ENCODE data around the gene KRTAP10-2. TPM values are rescaled to one million over a fixed set of nuclear protein-coding genes. Genes with fewer than 3 reads are reported as not detected.

Gene KRTAP10-2
- total RNA-seq, 1 experiment from 2014 or later, result not detected

- Mint-ChIP-seq H3K9me3 (ENCODE audit: unreplicated experiment) (peaks cover 9% of the 10 kb centered on the region), H3K27ac (ENCODE audit: low read depth, unreplicated experiment) (no peak overlapping the region), H3K4me1 (ENCODE audit: insufficient read depth, unreplicated experiment) (peaks cover 6% of the 10 kb centered on the region), H3K4me3 (ENCODE audit: unreplicated experiment) (no peak overlapping the region), H3K36me3 (ENCODE audit: insufficient read depth, unreplicated experiment) (no peaks in the 10 kb centered on the region), H3K27me3 (ENCODE audit: insufficient read depth, unreplicated experiment) (peaks cover 12% of the 10 kb centered on the region)
- BruUV-seq (replicated peaks), result no TSS peak
- DNase-seq (ENCODE audit: unreplicated experiment), result no peak
- no peak for TF ChIP-seq CTCF (IDR thresholded peaks at IDR 0.05; ENCODE audit: unreplicated experiment)
- ChIA-PET POLR2A (no interaction called here), CTCF (no interaction called here)
- intact Hi-C loops (cut with micrococcal nuclease), result no loop called here
Observed at GRCh38 chr21:44528634-44528995, 22.7 kb downstream of the KRTAP10-2 start.

- Mint-ChIP-seq H3K27me3 (ENCODE audit: insufficient read depth, unreplicated experiment) (peaks cover 12% of the 10 kb centered on the region), H3K36me3 (ENCODE audit: insufficient read depth, unreplicated experiment) (no peaks in the 10 kb centered on the region), H3K27ac (ENCODE audit: low read depth, unreplicated experiment) (no peak overlapping the region), H3K9me3 (ENCODE audit: unreplicated experiment) (peaks cover 9% of the 10 kb centered on the region), H3K4me1 (ENCODE audit: insufficient read depth, unreplicated experiment) (peaks cover 6% of the 10 kb centered on the region), H3K4me3 (ENCODE audit: unreplicated experiment) (no peak overlapping the region)
- BruUV-seq (replicated peaks), result no TSS peak
- TF ChIP-seq CTCF (IDR thresholded peaks at IDR 0.05; ENCODE audit: unreplicated experiment), result no peak
- ChIA-PET CTCF (no interaction called here), POLR2A (no interaction called here)
- no peak for DNase-seq (ENCODE audit: unreplicated experiment)
- intact Hi-C loops (cut with micrococcal nuclease), result no loop called here
Observed at GRCh38 chr21:44527983-44528633, 23.2 kb downstream of the KRTAP10-2 start.

GRCh38 chr21:44527156-44527982 is 23.9 kb downstream of the KRTAP10-2 start:
- ChIA-PET CTCF (no interaction called here), POLR2A (no interaction called here)
- Mint-ChIP-seq H3K9me3 (ENCODE audit: unreplicated experiment) (peaks cover 9% of the 10 kb centered on the region), H3K4me3 (ENCODE audit: unreplicated experiment) (no peak overlapping the region), H3K36me3 (ENCODE audit: insufficient read depth, unreplicated experiment) (no peaks in the 10 kb centered on the region), H3K27ac (ENCODE audit: low read depth, unreplicated experiment) (no peak overlapping the region), H3K27me3 (ENCODE audit: insufficient read depth, unreplicated experiment) (peaks cover 12% of the 10 kb centered on the region), H3K4me1 (ENCODE audit: insufficient read depth, unreplicated experiment) (peaks cover 6% of the 10 kb centered on the region)
- intact Hi-C loops (cut with micrococcal nuclease), result no loop called here
- no peak for TF ChIP-seq CTCF (IDR thresholded peaks at IDR 0.05; ENCODE audit: unreplicated experiment)
- no TSS peak for BruUV-seq (replicated peaks)
- DNase-seq (ENCODE audit: unreplicated experiment), result no peak

- ChIA-PET CTCF (no interaction called here), POLR2A (no interaction called here)
- Mint-ChIP-seq H3K4me1 (ENCODE audit: insufficient read depth, unreplicated experiment) (no peaks in the 10 kb centered on the region), H3K36me3 (ENCODE audit: insufficient read depth, unreplicated experiment) (no peaks in the 10 kb centered on the region), H3K27me3 (ENCODE audit: insufficient read depth, unreplicated experiment) (peaks cover 12% of the 10 kb centered on the region), H3K27ac (ENCODE audit: low read depth, unreplicated experiment) (no peak overlapping the region), H3K4me3 (ENCODE audit: unreplicated experiment) (no peak overlapping the region), H3K9me3 (ENCODE audit: unreplicated experiment) (peaks cover 9% of the 10 kb centered on the region)
- DNase-seq (ENCODE audit: unreplicated experiment), result no peak
- no TSS peak for BruUV-seq (replicated peaks)
- TF ChIP-seq CTCF (IDR thresholded peaks at IDR 0.05; ENCODE audit: unreplicated experiment), result no peak
- intact Hi-C loops (cut with micrococcal nuclease), result no loop called here
Observed at GRCh38 chr21:44526096-44526997, 25.0 kb downstream of the KRTAP10-2 start.
